ENCODE results near the gene CHRNA3.

GRCh38 chr15:78650022-78650421 lies 29.2 kb upstream of the CHRNA3 start:
- TF ChIP-seq NFIC (IDR thresholded peaks at IDR 0.05; ENCODE audit: borderline replicate concordance) (no peak), TAF1 (IDR thresholded peaks at IDR 0.05; ENCODE audit: borderline replicate concordance, low read depth, low read length) (no peak), ZBTB33 (IDR thresholded peaks at IDR 0.05; ENCODE audit: borderline replicate concordance, low read depth) (no peak), EZH2phosphoT487 (IDR thresholded peaks at IDR 0.05; ENCODE audit: borderline replicate concordance, low read depth) (no peak), MXI1 (IDR thresholded peaks at IDR 0.05; ENCODE audit: low read depth, low read length) (no peak), RFX5 (IDR thresholded peaks at IDR 0.05; ENCODE audit: low read length) (no peak), JUND (IDR thresholded peaks at IDR 0.05) (no peak)
- TF ChIP-seq, protein P1, sequence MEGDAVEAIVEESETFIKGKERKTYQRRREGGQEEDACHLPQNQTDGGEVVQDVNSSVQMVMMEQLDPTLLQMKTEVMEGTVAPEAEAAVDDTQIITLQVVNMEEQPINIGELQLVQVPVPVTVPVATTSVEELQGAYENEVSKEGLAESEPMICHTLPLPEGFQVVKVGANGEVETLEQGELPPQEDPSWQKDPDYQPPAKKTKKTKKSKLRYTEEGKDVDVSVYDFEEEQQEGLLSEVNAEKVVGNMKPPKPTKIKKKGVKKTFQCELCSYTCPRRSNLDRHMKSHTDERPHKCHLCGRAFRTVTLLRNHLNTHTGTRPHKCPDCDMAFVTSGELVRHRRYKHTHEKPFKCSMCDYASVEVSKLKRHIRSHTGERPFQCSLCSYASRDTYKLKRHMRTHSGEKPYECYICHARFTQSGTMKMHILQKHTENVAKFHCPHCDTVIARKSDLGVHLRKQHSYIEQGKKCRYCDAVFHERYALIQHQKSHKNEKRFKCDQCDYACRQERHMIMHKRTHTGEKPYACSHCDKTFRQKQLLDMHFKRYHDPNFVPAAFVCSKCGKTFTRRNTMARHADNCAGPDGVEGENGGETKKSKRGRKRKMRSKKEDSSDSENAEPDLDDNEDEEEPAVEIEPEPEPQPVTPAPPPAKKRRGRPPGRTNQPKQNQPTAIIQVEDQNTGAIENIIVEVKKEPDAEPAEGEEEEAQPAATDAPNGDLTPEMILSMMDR (IDR thresholded peaks at IDR 0.05) = no peak
- TF ChIP-seq, protein P2, sequence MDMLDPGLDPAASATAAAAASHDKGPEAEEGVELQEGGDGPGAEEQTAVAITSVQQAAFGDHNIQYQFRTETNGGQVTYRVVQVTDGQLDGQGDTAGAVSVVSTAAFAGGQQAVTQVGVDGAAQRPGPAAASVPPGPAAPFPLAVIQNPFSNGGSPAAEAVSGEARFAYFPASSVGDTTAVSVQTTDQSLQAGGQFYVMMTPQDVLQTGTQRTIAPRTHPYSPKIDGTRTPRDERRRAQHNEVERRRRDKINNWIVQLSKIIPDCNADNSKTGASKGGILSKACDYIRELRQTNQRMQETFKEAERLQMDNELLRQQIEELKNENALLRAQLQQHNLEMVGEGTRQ (IDR thresholded peaks at IDR 0.05; ENCODE audit: borderline replicate concordance, low read depth, low read length) = no peak
- TF ChIP-seq, protein P3, sequence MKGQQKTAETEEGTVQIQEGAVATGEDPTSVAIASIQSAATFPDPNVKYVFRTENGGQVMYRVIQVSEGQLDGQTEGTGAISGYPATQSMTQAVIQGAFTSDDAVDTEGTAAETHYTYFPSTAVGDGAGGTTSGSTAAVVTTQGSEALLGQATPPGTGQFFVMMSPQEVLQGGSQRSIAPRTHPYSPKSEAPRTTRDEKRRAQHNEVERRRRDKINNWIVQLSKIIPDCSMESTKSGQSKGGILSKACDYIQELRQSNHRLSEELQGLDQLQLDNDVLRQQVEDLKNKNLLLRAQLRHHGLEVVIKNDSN (IDR thresholded peaks at IDR 0.05; ENCODE audit: borderline replicate concordance, low read depth) = no peak
